Measurements from ENCODE around the gene AIFM1. TPM values are rescaled to one million over a fixed set of nuclear protein-coding genes. Genes with fewer than 3 reads are reported as not detected.

AIFM1 gene
- polyA plus RNA-seq, 1 donor (not counting 4 experiments of a cell fraction or from before 2014, with no cell fraction given): 52.5 TPM

DNA sequence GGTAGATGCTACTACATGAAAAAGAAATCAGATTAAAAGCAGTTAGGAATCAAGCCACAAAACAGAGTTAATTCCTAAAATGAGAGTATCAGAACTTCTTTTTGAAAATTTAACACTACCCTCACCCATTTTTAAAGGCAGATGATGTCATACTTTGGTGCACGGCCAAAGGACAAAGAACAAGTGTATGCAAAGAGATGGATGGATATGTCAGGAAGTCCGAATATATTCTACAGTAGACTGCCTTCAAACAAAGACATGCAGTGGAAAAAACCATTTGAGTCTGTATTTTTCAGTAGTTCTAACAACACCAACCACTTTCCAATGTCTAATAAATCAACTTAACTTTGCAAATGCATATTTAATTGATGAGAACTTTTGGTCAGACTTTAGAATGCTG lies 2.2 kb downstream of the AIFM1 start:
- no peak overlapping the region for H3K4me2 ChIP-seq (ENCODE audit: control insufficient read depth, extremely low read depth, insufficient read depth, low read depth, low read length)
- no peak overlapping the region for H3K9ac ChIP-seq (ENCODE audit: control insufficient read depth, extremely low read depth, insufficient read depth, low read length)
- H3K79me2 ChIP-seq (ENCODE audit: control insufficient read depth, insufficient read depth, low read length): peaks cover 22% of the 10 kb centered on the region
- H3K4me1 ChIP-seq (ENCODE audit: control insufficient read depth, extremely low read depth, insufficient read depth, low read length): peaks cover 8% of the 10 kb centered on the region
- H3K9me3 ChIP-seq (ENCODE audit: control insufficient read depth, low read depth, low read length): no peaks in the 10 kb centered on the region
- H4K20me1 ChIP-seq (ENCODE audit: control insufficient read depth, extremely low read depth, insufficient read depth, low read length): no peaks in the 10 kb centered on the region
- no peak for TF ChIP-seq EZH2 (IDR thresholded peaks at IDR 0.05; ENCODE audit: low read length)
- TF ChIP-seq, protein P1, sequence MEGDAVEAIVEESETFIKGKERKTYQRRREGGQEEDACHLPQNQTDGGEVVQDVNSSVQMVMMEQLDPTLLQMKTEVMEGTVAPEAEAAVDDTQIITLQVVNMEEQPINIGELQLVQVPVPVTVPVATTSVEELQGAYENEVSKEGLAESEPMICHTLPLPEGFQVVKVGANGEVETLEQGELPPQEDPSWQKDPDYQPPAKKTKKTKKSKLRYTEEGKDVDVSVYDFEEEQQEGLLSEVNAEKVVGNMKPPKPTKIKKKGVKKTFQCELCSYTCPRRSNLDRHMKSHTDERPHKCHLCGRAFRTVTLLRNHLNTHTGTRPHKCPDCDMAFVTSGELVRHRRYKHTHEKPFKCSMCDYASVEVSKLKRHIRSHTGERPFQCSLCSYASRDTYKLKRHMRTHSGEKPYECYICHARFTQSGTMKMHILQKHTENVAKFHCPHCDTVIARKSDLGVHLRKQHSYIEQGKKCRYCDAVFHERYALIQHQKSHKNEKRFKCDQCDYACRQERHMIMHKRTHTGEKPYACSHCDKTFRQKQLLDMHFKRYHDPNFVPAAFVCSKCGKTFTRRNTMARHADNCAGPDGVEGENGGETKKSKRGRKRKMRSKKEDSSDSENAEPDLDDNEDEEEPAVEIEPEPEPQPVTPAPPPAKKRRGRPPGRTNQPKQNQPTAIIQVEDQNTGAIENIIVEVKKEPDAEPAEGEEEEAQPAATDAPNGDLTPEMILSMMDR (optimal IDR thresholded peaks at IDR 0.05 in 1 of 3, IDR thresholded peaks at IDR 0.05 in 1 of 3, conservative IDR thresholded peaks at IDR 0.05 in 1 of 3; ENCODE audit: extremely low read depth in 1 of 3, insufficient read depth in 2 of 3, low read length in 3 of 3): no peak
- no peak overlapping the region for H2AFZ ChIP-seq (ENCODE audit: control insufficient read depth, low read length)
- no peak overlapping the region for H3K27ac ChIP-seq (ENCODE audit: control insufficient read depth, insufficient read depth, low read length)
- dilution Hi-C loops (cut with MboI; ENCODE audit: extremely low pct_ligation_motif_present, low sequenced_read_pairs): no loop called here
- H3K9me1 ChIP-seq (ENCODE audit: control insufficient read depth, extremely low read depth, insufficient read depth, low read length): no peaks in the 10 kb centered on the region
- H3K4me3 ChIP-seq (ENCODE audit: control insufficient read depth in 2 of 3, extremely low read depth in 1 of 3, insufficient read depth in 2 of 3, low read depth in 1 of 3, low read length in 3 of 3): no peak overlapping the region
- no peak for FAIRE-seq
- no peaks in the 10 kb centered on the region for H3K36me3 ChIP-seq (ENCODE audit: control insufficient read depth in 2 of 2, extremely low read depth in 1 of 2, insufficient read depth in 2 of 2, low read length in 2 of 2)
- no peaks in the 10 kb centered on the region for H3K27me3 ChIP-seq (ENCODE audit: control insufficient read depth, extremely low read depth, insufficient read depth, low read length)
- DNase-seq (ENCODE audit: low read depth, low spot score): no peak

DNA sequence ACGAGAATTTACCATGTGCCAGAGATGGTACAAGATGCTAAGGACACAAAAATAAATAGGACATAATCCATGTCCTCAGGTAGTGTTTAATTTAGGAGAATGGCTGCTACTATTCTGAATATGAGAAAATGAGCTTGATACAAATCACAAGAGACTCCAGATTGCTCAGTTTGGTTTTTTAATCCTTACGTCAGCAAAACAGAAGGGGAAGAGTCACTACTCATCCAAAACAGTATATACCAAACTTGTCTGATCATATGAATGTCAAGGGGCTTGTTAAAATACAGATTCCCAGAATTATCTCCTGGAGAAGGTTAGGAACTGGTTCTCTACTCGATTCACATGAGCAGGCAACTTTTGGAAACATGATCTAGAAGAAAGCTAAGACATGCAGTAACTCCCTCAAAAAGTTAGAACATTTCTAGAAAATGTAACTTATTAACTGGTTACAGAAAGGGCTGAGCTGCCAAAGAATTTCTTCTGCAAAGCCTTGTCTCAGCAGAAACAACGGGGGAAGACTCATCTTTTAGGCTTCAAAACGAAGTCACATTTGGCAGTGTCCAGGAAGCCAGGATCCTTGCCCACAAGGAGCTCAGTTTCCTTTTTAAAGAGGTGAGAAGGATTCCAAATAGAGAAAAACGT lies 3.4 kb downstream of the AIFM1 start:
- TF ChIP-seq, protein P1 (optimal IDR thresholded peaks at IDR 0.05 in 1 of 3, IDR thresholded peaks at IDR 0.05 in 1 of 3, conservative IDR thresholded peaks at IDR 0.05 in 1 of 3; ENCODE audit: extremely low read depth in 1 of 3, insufficient read depth in 2 of 3, low read length in 3 of 3): no peak
- TF ChIP-seq EZH2 (IDR thresholded peaks at IDR 0.05; ENCODE audit: low read length): no peak
- Histone ChIP-seq H3K4me1 (ENCODE audit: control insufficient read depth, extremely low read depth, insufficient read depth, low read length) (peaks cover 8% of the 10 kb centered on the region), H2AFZ (ENCODE audit: control insufficient read depth, low read length) (no peak overlapping the region), H3K79me2 (ENCODE audit: control insufficient read depth, insufficient read depth, low read length) (peaks cover 22% of the 10 kb centered on the region), H3K9me3 (ENCODE audit: control insufficient read depth, low read depth, low read length) (no peaks in the 10 kb centered on the region), H3K9ac (ENCODE audit: control insufficient read depth, extremely low read depth, insufficient read depth, low read length) (no peak overlapping the region), H3K36me3 (ENCODE audit: control insufficient read depth in 2 of 2, extremely low read depth in 1 of 2, insufficient read depth in 2 of 2, low read length in 2 of 2) (no peaks in the 10 kb centered on the region), H3K27ac (ENCODE audit: control insufficient read depth, insufficient read depth, low read length) (no peak overlapping the region), H3K27me3 (ENCODE audit: control insufficient read depth, extremely low read depth, insufficient read depth, low read length) (no peaks in the 10 kb centered on the region), H3K4me2 (ENCODE audit: control insufficient read depth, extremely low read depth, insufficient read depth, low read depth, low read length) (no peak overlapping the region), H3K4me3 (ENCODE audit: control insufficient read depth in 2 of 3, extremely low read depth in 1 of 3, insufficient read depth in 2 of 3, low read depth in 1 of 3, low read length in 3 of 3) (no peak overlapping the region), H4K20me1 (ENCODE audit: control insufficient read depth, extremely low read depth, insufficient read depth, low read length) (no peaks in the 10 kb centered on the region), H3K9me1 (ENCODE audit: control insufficient read depth, extremely low read depth, insufficient read depth, low read length) (no peaks in the 10 kb centered on the region)
- dilution Hi-C loops (cut with MboI; ENCODE audit: extremely low pct_ligation_motif_present, low sequenced_read_pairs): no loop called here
- FAIRE-seq: no peak
- DNase-seq (ENCODE audit: low read depth, low spot score): no peak
